Breast epithelium (tissue), 3 donors: ENCODE data around the gene CPO.

Experiments
- POLR2A ChIP-seq: fragments of 450-650 bp; IDR thresholded peaks from one replicate; pipeline ENCODE4 v1.6.1; 2016; ENCODE audit warnings: antibody characterized with exemption, mild to moderate bottlenecking, moderate library complexity
- TF ChIP-seq, protein P1 (sequence below), 3 donors: fragments of 450-650 bp; IDR thresholded peaks; one replicate each; pipeline ENCODE4 v1.5.1; 2016 to 2017; ENCODE audit warnings: antibody characterized with exemption in 3 of 3, mild to moderate bottlenecking in 3 of 3, moderate library complexity in 3 of 3

GRCh38 chr2:207012461-207012860 lies 73.1 kb downstream of the CPO start:
- TF ChIP-seq, protein P1, sequence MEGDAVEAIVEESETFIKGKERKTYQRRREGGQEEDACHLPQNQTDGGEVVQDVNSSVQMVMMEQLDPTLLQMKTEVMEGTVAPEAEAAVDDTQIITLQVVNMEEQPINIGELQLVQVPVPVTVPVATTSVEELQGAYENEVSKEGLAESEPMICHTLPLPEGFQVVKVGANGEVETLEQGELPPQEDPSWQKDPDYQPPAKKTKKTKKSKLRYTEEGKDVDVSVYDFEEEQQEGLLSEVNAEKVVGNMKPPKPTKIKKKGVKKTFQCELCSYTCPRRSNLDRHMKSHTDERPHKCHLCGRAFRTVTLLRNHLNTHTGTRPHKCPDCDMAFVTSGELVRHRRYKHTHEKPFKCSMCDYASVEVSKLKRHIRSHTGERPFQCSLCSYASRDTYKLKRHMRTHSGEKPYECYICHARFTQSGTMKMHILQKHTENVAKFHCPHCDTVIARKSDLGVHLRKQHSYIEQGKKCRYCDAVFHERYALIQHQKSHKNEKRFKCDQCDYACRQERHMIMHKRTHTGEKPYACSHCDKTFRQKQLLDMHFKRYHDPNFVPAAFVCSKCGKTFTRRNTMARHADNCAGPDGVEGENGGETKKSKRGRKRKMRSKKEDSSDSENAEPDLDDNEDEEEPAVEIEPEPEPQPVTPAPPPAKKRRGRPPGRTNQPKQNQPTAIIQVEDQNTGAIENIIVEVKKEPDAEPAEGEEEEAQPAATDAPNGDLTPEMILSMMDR (IDR thresholded peaks at IDR 0.05) = no peak
- TF ChIP-seq POLR2A = no peak
